Prostate gland (tissue), 2 donors: Measurements from ENCODE around the gene NINL. TPM values are rescaled to one million over a fixed set of nuclear protein-coding genes. Genes with fewer than 3 reads are reported as not detected.
"Not testable (repeated sequence)": the region's sequence is repeated elsewhere in the genome, so short reads cannot be mapped to it uniquely, and the experiment has no call there.

Source experiments
- DNase-seq: peaks from one replicate; pipeline ENCODE4 v3.0.0-alpha.2; 2019; ENCODE audit warnings: low spot score
- H3K27ac ChIP-seq, 2 donors: fragments of 200-600 bp; sonication (generic); 2 replicates each; pipeline ENCODE4 v1.5.1; 2017 to 2019
- H3K27me3 ChIP-seq: fragments of 200-600 bp; sonication (generic); replicated peaks from 2 replicates; pipeline ENCODE4 v1.5.1; 2019; ENCODE audit not compliant: insufficient read depth
- H3K36me3 ChIP-seq, 2 donors: fragments of 200-600 bp; sonication (generic); 1 replicate in 1 of 2; 2 replicates in 1 of 2; pipeline versions ENCODE4 v1.5.1 to v1.8.1; 2017 to 2019
- H3K4me1 ChIP-seq: fragments of 200-600 bp; sonication (generic); replicated peaks from 2 replicates; pipeline ENCODE4 v1.5.1; 2019
- H3K4me3 ChIP-seq, 2 donors: fragments of 200-600 bp; sonication (generic); 2 replicates each; pipeline ENCODE4 v1.5.1; 2017 to 2019
- H3K9me3 ChIP-seq: fragments of 200-600 bp; sonication (generic); 2 replicates; pipeline ENCODE4 v1.5.1; 2017
- CTCF ChIP-seq, 4 experiments: fragments of 200-600 bp in 2 of 4; fragments of 450-650 bp in 2 of 4; sonication (generic) in 2 of 4; IDR thresholded peaks; 1 replicate in 3 of 4; 2 replicates in 1 of 4; pipeline ENCODE4 v1.5.1; 2016 to 2019; ENCODE audit warnings: antibody characterized with exemption in 4 of 4, mild to moderate bottlenecking in 2 of 4, moderate library complexity in 2 of 4
- POLR2A ChIP-seq: fragments of 450-650 bp; IDR thresholded peaks from one replicate; pipeline ENCODE4 v1.6.1; 2016; ENCODE audit warnings: antibody characterized with exemption, mild to moderate bottlenecking
- POLR2AphosphoS5 ChIP-seq: sonication (generic); formaldehyde crosslinking; IDR thresholded peaks from one replicate; pipeline ENCODE4 v1.6.1; 2017; ENCODE audit warnings: antibody characterized with exemption
- WGBS: methylation state at CpG from one replicate; pipeline ENCODE4 v1.1.5; 2018; 5-methylcytosine and 5-hydroxymethylcytosine counted together
- intact Hi-C: fragments of 100-400 bp; cut with DNase I; formaldehyde crosslinking; loops from one replicate; pipeline ENCODE4 v1.14.2; 2022
- total RNA-seq, 2 donors: library from RNA; depleted of rRNA; stranded (reverse); fragments of >200 nt; gene quantifications; one replicate each; pipeline ENCODE4 v1.1.0, GENCODE V29; 2016

The NINL gene
- total RNA-seq, result 10 to 100 TPM; 16.3 to 31.1 TPM

GRCh38 chr20:25584905-25585704 lies at the start of gene NINL:
Gene NINL, minus strand, starts transcription at chr20:25585531. Its CDS starts 58,944 bp downstream, at chr20:25526587.
- intact Hi-C loops, result no loop called here
- Histone ChIP-seq H3K4me1 (no peaks in the 10 kb centered on the region), H3K36me3 (no peaks in the 10 kb centered on the region), H3K27ac (peak within 1 kb of the TSS; percentile 74 to 78), H3K27me3 (no peaks in the 10 kb centered on the region), H3K9me3 (no peaks in the 10 kb centered on the region), H3K4me3 (peak within 1 kb of the TSS; percentile 68 to 77)
- WGBS, result under 1% methylated on average over 50 of the region's 108 CpGs
- peak; percentile 49 for DNase-seq
- TF ChIP-seq POLR2A (peak; percentile 60), POLR2AphosphoS5 (peak; percentile 20), CTCF (IDR thresholded peaks at IDR 0.05) (no peak)

- DNase-seq, result no peak
- no peaks in the 10 kb centered on the region for H3K27me3 ChIP-seq
- H3K4me1 ChIP-seq, result no peaks in the 10 kb centered on the region
- H3K27ac ChIP-seq, result no peak overlapping the region
- WGBS, result 77% methylated on average over 5 of the region's 5 CpGs
- intact Hi-C loops, result no loop called here
- TF ChIP-seq CTCF (IDR thresholded peaks at IDR 0.05) (no peak), POLR2AphosphoS5 (no peak), POLR2A (no peak)
- no peaks in the 10 kb centered on the region for H3K36me3 ChIP-seq
- H3K9me3 ChIP-seq, result no peaks in the 10 kb centered on the region
- no peak overlapping the region for H3K4me3 ChIP-seq
Observed at GRCh38 chr20:25632940-25633790, 47.8 kb upstream of the NINL start.

- H3K27me3 ChIP-seq, DNase-seq, H3K9me3 ChIP-seq, H3K4me1 ChIP-seq, H3K27ac ChIP-seq, H3K36me3 ChIP-seq, intact Hi-C loops, H3K4me3 ChIP-seq: not testable (repeated sequence)
- 93% methylated on average over 2 of the region's 2 CpGs for WGBS
Observed at GRCh38 chr20:25630615-25631014, 45.3 kb upstream of the NINL start.

GRCh38 chr20:25629816-25630499 lies 44.6 kb upstream of the NINL start:
- TF ChIP-seq POLR2AphosphoS5 (no peak), CTCF (IDR thresholded peaks at IDR 0.05) (no peak), POLR2A (no peak)
- intact Hi-C loops, result loop anchor here (10.0 kb wide), 1 partner anchor 635 kb away; the partner anchor contains the start of gene APMAP
- H3K4me3 ChIP-seq, result no peak overlapping the region

GRCh38 chr20:25626779-25627178 lies 41.4 kb upstream of the NINL start:
- intact Hi-C loops, result loop anchor here (10.0 kb wide), 1 partner anchor 632 kb away; the partner anchor contains the start of gene APMAP
- WGBS, result 84% methylated on average over 9 of the region's 9 CpGs
- DNase-seq, result no peak
- H3K4me3 ChIP-seq, result no peak overlapping the region
- H3K27me3 ChIP-seq, result no peaks in the 10 kb centered on the region
- H3K27ac ChIP-seq, result no peak overlapping the region
- no peaks in the 10 kb centered on the region for H3K36me3 ChIP-seq
- no peaks in the 10 kb centered on the region for H3K4me1 ChIP-seq
- no peak for TF ChIP-seq POLR2A
- TF ChIP-seq POLR2AphosphoS5, result no peak
- TF ChIP-seq CTCF (IDR thresholded peaks at IDR 0.05), result no peak
- no peaks in the 10 kb centered on the region for H3K9me3 ChIP-seq

More at GRCh38 chr20:25629816-25630499, 44.6 kb upstream of the NINL start:
- H3K27ac ChIP-seq, result no peak overlapping the region
- WGBS, result 86% methylated on average over 8 of the region's 8 CpGs
- no peaks in the 10 kb centered on the region for H3K4me1 ChIP-seq
- no peak for DNase-seq
- no peaks in the 10 kb centered on the region for H3K27me3 ChIP-seq
- no peaks in the 10 kb centered on the region for H3K9me3 ChIP-seq
- no peaks in the 10 kb centered on the region for H3K36me3 ChIP-seq
